SK-N-SH (cell line): Measurements from ENCODE around the gene ARHGEF18. TPM values are rescaled to one million over a fixed set of nuclear protein-coding genes. Genes with fewer than 3 reads are reported as not detected.

ENCODE experiments used
- CTCF ChIA-PET: fragments of 300-600, 350-600 bp; formaldehyde crosslinking; extraction: SDS; loops from one replicate; lab custom pipeline; 2021; lab: Yijun Ruan, JAX
- POLR2A ChIA-PET: fragments of 350-600 bp; sonication (Branson Sonifier 250); formaldehyde crosslinking; extraction: SDS; loops from one replicate; lab custom pipeline; 2020; ENCODE audit warnings: antibody characterized with exemption, inconsistent platforms; lab: Yijun Ruan, JAX
- DNase-seq: peaks from one replicate; pipeline ENCODE4 v3.0.0; 2012
- H2AFZ ChIP-seq: fragments of 200-600 bp; sonication (generic); 2 replicates; pipeline ENCODE4 v1.8.1; 2016; ENCODE audit warnings: antibody characterized with exemption, mild to moderate bottlenecking, low read depth
- H3F3A ChIP-seq: fragments of 200-600 bp; sonication (generic); replicated peaks from 2 replicates; pipeline ENCODE3; 2016; ENCODE audit warnings: antibody characterized with exemption, mild to moderate bottlenecking; ENCODE audit not compliant: insufficient read depth
- H3K27ac ChIP-seq, 2 experiments: fragments of 200-500 bp in 1 of 2; fragments of 200-600 bp in 1 of 2; sonication (Bioruptor generic) in 1 of 2; sonication (generic), shearing (Covaris generic) in 1 of 2; 2 replicates each; pipeline versions ENCODE4 v1.5.1 to v1.6.1; 2014 to 2016; ENCODE audit warnings: low read depth in 2 of 2, inconsistent platforms in 1 of 2, low read length in 1 of 2, mild to moderate bottlenecking in 1 of 2, mixed read lengths in 1 of 2
- H3K27me3 ChIP-seq: fragments of 200-600 bp; sonication (generic), shearing (Covaris generic); 2 replicates; pipeline ENCODE4 v1.6.1; 2016; ENCODE audit warnings: mixed run types; ENCODE audit not compliant: insufficient read depth
- H3K36me3 ChIP-seq, 2 experiments: fragments of 200-500 bp in 1 of 2; fragments of 200-600 bp in 1 of 2; sonication (Bioruptor generic) in 1 of 2; sonication (generic) in 1 of 2; replicated peaks in 1 of 2; 2 replicates each; pipeline versions ENCODE3 to v1.5.1; 2014 to 2016; ENCODE audit warnings: low read length in 1 of 2, mild to moderate bottlenecking in 1 of 2; ENCODE audit not compliant: insufficient read depth in 2 of 2, control insufficient read depth in 1 of 2
- H3K4me1 ChIP-seq, 2 experiments: fragments of 200-500 bp in 1 of 2; fragments of 200-600 bp in 1 of 2; sonication (Bioruptor generic) in 1 of 2; sonication (generic), shearing (Covaris generic) in 1 of 2; 2 replicates each; pipeline versions ENCODE4 v1.5.1 to v1.6.1; 2014 to 2016; ENCODE audit warnings: low read depth in 1 of 2, low read length in 1 of 2, mixed run types in 1 of 2; ENCODE audit not compliant: insufficient read depth in 2 of 2, control insufficient read depth in 1 of 2
- H3K4me2 ChIP-seq: fragments of 200-600 bp; sonication (generic), shearing (Covaris generic); 2 replicates; pipeline ENCODE4 v1.6.1; 2017; ENCODE audit warnings: mixed run types
- H3K4me3 ChIP-seq, 2 experiments: fragments of 200-500 bp in 1 of 2; fragments of 200-600 bp in 1 of 2; sonication (Bioruptor generic) in 1 of 2; sonication (generic), shearing (Covaris generic) in 1 of 2; 2 replicates each; pipeline versions ENCODE4 v1.5.1 to v1.8.1; 2014 to 2016; ENCODE audit warnings: low read depth in 2 of 2, inconsistent platforms in 1 of 2, low read length in 1 of 2, mild to moderate bottlenecking in 1 of 2, mixed read lengths in 1 of 2, moderate library complexity in 1 of 2
- H3K79me2 ChIP-seq: fragments of 200-600 bp; sonication (generic); 2 replicates; pipeline ENCODE4 v1.8.1; 2017; ENCODE audit warnings: mild to moderate bottlenecking; ENCODE audit not compliant: insufficient read depth
- H3K9ac ChIP-seq: fragments of 200-600 bp; sonication (generic); 2 replicates; pipeline ENCODE4 v1.6.1; 2017; ENCODE audit warnings: mixed run types
- H3K9me2 ChIP-seq: fragments of 200-600 bp; sonication (generic); 2 replicates; pipeline ENCODE4 v1.6.1; 2017; ENCODE audit warnings: mixed run types
- H3K9me3 ChIP-seq: fragments of 200-600 bp; sonication (generic); 2 replicates; pipeline ENCODE4 v1.6.1; 2017; ENCODE audit warnings: mixed run types, mild to moderate bottlenecking, moderate library complexity
- H4K20me1 ChIP-seq: fragments of 200-600 bp; sonication (generic); 2 replicates; pipeline ENCODE4 v1.6.1; 2017; ENCODE audit warnings: mild to moderate bottlenecking, mixed run types; ENCODE audit not compliant: insufficient read depth
- CTCF ChIP-seq: fragments of 200-600 bp; sonication (generic); IDR thresholded peaks from 2 replicates; pipeline ENCODE4 v1.6.1; 2017; ENCODE audit warnings: antibody characterized with exemption, mild to moderate bottlenecking, moderate library complexity
- FOSL2 ChIP-seq: IDR thresholded peaks from 2 replicates; pipeline ENCODE4 v1.4.0; 2012; ENCODE audit warnings: low read depth, mild to moderate bottlenecking, moderate library complexity, borderline replicate concordance
- FOXJ3 ChIP-seq: sonication (generic); formaldehyde crosslinking; IDR thresholded peaks from 2 replicates; pipeline ENCODE4 v1.5.1; 2020; ENCODE audit warnings: mild to moderate bottlenecking, missing genetic modification reagents
- FOXM1 ChIP-seq: IDR thresholded peaks from 2 replicates; pipeline ENCODE4 v1.4.0; 2012; ENCODE audit warnings: low read depth, mild to moderate bottlenecking
- GABPA ChIP-seq: IDR thresholded peaks from 2 replicates; pipeline ENCODE4 v1.4.0; 2012; ENCODE audit warnings: low read depth, mild to moderate bottlenecking
- GATA2 ChIP-seq: sonication (generic); formaldehyde crosslinking; IDR thresholded peaks from 2 replicates; pipeline ENCODE4 v1.5.0; 2020; ENCODE audit warnings: mild to moderate bottlenecking, missing genetic modification reagents
- IRF3 ChIP-seq: fragments of 150-350 bp; IDR thresholded peaks from 2 replicates; pipeline ENCODE4 v1.6.1; 2016; ENCODE audit warnings: mild to moderate bottlenecking, low read depth, low read length
- MEF2A ChIP-seq: IDR thresholded peaks from 2 replicates; pipeline ENCODE4 v1.4.0; 2012; ENCODE audit warnings: low read depth, borderline replicate concordance
- MXI1 ChIP-seq: IDR thresholded peaks from 2 replicates; pipeline ENCODE4 v1.6.1; 2012; ENCODE audit warnings: mild to moderate bottlenecking, low read depth, low read length, improper control_type of control experiment
- RCOR1 ChIP-seq: fragments of 150-350 bp; IDR thresholded peaks from 2 replicates; pipeline ENCODE4 v1.6.1; 2017; ENCODE audit warnings: antibody characterized with exemption, low read length
- WGBS: methylation state at CpG from one replicate; pipeline ENCODE4 v1.1.6; 2017; ENCODE audit warnings: low lambda C conversion rate; 5-methylcytosine and 5-hydroxymethylcytosine counted together
- polyA plus RNA-seq, 3 experiments: library from polyadenylated mRNA; depleted of rRNA; stranded (reverse); fragments of >200 nt; gene quantifications; 2 replicates each; pipeline ENCODE4 v1.2.3, GENCODE V29; 2012
- TF ChIP-seq, protein P1 (sequence below): IDR thresholded peaks from 2 replicates; pipeline ENCODE4 v1.6.1; 2012; ENCODE audit warnings: mild to moderate bottlenecking, low read depth, low read length, moderate library complexity

Gene ARHGEF18
- polyA plus RNA-seq, 1 of the 3 experiments (the other 2 are of a cell fraction) = 11.7 TPM

DNA sequence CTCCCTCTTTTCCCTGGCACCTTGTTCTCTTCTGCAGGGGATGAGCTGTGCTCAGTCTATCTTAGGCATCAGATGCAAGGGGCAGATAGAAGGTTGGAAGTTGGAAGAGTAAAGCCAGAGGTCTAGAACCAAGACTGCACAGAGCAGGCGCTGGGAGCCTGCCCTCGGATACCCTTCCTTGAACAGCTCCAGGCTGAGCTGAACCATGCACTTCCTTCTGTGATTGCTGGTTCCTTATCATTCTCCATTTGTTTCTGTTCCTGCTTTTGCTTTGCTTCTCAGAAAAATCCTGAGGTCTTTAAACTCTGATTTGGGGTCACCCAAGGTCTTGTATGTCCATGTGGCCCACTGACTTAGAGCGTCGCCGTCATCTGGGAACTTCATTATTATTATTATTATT is 36.3 kb downstream of the ARHGEF18 start:
- ChIA-PET POLR2A (no interaction called here), CTCF (interaction anchor here (0.8 to 1.4 kb wide), 3 partner anchors 11 to 283 kb away, joined by 3 to 4 read pairs (median 3); no protein-coding TSS in a partner anchor)

More for the DNA sequence above, 36.3 kb downstream of the ARHGEF18 start:
- H3K27ac ChIP-seq = no peak overlapping the region
- H3K9me2 ChIP-seq = no peaks in the 10 kb centered on the region
- no peaks in the 10 kb centered on the region for H4K20me1 ChIP-seq
- no peaks in the 10 kb centered on the region for H3F3A ChIP-seq
- 89% methylated on average over 5 of the region's 5 CpGs for WGBS
- no peaks in the 10 kb centered on the region for H3K27me3 ChIP-seq
- H3K9ac ChIP-seq = no peak overlapping the region
- DNase-seq = no peak
- H3K79me2 ChIP-seq = no peaks in the 10 kb centered on the region
- no peak for TF ChIP-seq RCOR1
- TF ChIP-seq FOXM1 = no peak
- no peak for TF ChIP-seq MEF2A
- TF ChIP-seq FOSL2 = no peak
- no peak for TF ChIP-seq MXI1
- no peak for TF ChIP-seq GATA2 (CRISPR knock-in tag)
- TF ChIP-seq CTCF = no peak
- TF ChIP-seq, protein P1, sequence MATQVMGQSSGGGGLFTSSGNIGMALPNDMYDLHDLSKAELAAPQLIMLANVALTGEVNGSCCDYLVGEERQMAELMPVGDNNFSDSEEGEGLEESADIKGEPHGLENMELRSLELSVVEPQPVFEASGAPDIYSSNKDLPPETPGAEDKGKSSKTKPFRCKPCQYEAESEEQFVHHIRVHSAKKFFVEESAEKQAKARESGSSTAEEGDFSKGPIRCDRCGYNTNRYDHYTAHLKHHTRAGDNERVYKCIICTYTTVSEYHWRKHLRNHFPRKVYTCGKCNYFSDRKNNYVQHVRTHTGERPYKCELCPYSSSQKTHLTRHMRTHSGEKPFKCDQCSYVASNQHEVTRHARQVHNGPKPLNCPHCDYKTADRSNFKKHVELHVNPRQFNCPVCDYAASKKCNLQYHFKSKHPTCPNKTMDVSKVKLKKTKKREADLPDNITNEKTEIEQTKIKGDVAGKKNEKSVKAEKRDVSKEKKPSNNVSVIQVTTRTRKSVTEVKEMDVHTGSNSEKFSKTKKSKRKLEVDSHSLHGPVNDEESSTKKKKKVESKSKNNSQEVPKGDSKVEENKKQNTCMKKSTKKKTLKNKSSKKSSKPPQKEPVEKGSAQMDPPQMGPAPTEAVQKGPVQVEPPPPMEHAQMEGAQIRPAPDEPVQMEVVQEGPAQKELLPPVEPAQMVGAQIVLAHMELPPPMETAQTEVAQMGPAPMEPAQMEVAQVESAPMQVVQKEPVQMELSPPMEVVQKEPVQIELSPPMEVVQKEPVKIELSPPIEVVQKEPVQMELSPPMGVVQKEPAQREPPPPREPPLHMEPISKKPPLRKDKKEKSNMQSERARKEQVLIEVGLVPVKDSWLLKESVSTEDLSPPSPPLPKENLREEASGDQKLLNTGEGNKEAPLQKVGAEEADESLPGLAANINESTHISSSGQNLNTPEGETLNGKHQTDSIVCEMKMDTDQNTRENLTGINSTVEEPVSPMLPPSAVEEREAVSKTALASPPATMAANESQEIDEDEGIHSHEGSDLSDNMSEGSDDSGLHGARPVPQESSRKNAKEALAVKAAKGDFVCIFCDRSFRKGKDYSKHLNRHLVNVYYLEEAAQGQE = no peak
- no peak for TF ChIP-seq FOXJ3 (CRISPR knock-in tag)
- TF ChIP-seq GABPA = no peak
- TF ChIP-seq IRF3 = no peak
- H3K4me3 ChIP-seq = no peak overlapping the region
- H3K36me3 ChIP-seq = no peaks in the 10 kb centered on the region
- H3K4me1 ChIP-seq = no peaks in the 10 kb centered on the region
- H3K4me2 ChIP-seq = no peak overlapping the region
- no peak overlapping the region for H2AFZ ChIP-seq
- H3K9me3 ChIP-seq = no peaks in the 10 kb centered on the region
